Measurements from ENCODE around the gene NXF1. TPM values are rescaled to one million over a fixed set of nuclear protein-coding genes. Genes with fewer than 3 reads are reported as not detected.

Gene NXF1
- total RNA-seq, 1 experiment from 2014 or later, result 69.0 TPM

DNA sequence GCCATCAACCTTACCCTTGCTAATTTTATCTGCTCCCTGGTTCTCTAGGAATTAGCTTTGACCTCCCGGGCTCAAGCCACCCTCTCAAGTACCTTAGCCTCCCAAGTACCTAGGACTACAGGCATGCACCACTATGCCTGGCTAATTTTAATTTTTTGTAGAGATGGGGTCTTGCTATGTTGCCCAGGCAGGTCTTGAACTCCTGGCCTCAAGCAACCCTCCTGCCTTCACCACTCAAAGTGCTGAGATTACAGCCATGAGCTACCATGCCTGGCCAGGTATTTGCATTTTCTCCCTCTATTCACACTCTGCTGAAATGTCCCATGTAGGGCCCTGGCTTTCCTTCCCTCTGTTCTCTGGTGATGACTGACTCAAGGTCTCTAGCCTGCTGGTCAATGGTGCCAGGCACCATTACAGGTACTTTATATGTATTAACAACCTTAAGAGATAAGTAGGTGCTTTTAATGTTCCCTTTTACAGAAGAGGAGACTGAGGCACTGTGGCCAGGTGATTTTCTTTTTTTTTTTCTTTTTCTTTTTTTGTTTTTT lies 42.6 kb upstream of the NXF1 start:
- H3K4ac ChIP-seq (ENCODE audit: low read depth, low read length), result no peak overlapping the region
- H3K4me1 ChIP-seq (ENCODE audit: insufficient read depth, low read length), result no peaks in the 10 kb centered on the region; the same call in 1 of the 2 replicates
- no peaks in the 10 kb centered on the region for H3K27me3 ChIP-seq (ENCODE audit: insufficient read depth, low read length)
- no peaks in the 10 kb centered on the region for H3K79me1 ChIP-seq (ENCODE audit: insufficient read depth, low read depth, low read length, poor library complexity, severe bottlenecking)
- WGBS (ENCODE audit: extremely low coverage, insufficient read length, low lambda C conversion rate), result no CpG with 5 or more reads among the region's 1 CpG
- no peak overlapping the region for H3T11ph ChIP-seq (ENCODE audit: low read length)
- H2BK120ac ChIP-seq (ENCODE audit: low read depth, low read length, poor library complexity, severe bottlenecking), result no peak overlapping the region
- H3K23ac ChIP-seq (ENCODE audit: insufficient read length, low read depth, low read length), result no peak overlapping the region
- no peaks in the 10 kb centered on the region for H3K79me2 ChIP-seq (ENCODE audit: insufficient read depth, low read length)
- no peak overlapping the region for H3K9ac ChIP-seq (ENCODE audit: extremely low read depth, insufficient read length, low read length)
- Mint-ChIP-seq H3K4me3 (no peak overlapping the region), H3K27ac (no peak overlapping the region), H3K27me3 (ENCODE audit: low read depth) (peaks cover 2% of the 10 kb centered on the region; the same call in 1 of the 2 replicates), H3K4me1 (peaks cover 14 to 25% of the 10 kb centered on the region in 2 experiments), H3K36me3 (ENCODE audit: insufficient read depth in 1 of 3, low read depth in 3 of 3) (peaks cover 11 to 17% (median 14%) of the 10 kb centered on the region in 3 experiments), H3K9me3 (peaks cover 4 to 15% of the 10 kb centered on the region in 2 experiments; a peak in 4 of 5 replicates)
- H4K8ac ChIP-seq (replicated peaks; ENCODE audit: insufficient read length, low read depth, low read length), result no peak overlapping the region
- H4K20me1 ChIP-seq (ENCODE audit: control insufficient read depth, insufficient read depth, insufficient read length), result no peaks in the 10 kb centered on the region
- H3K27ac ChIP-seq (ENCODE audit: insufficient read length, low read depth, low read length), result no peak overlapping the region
- no peak overlapping the region for H2BK5ac ChIP-seq (ENCODE audit: insufficient read length, low read length)
- TF ChIP-seq, protein P1, sequence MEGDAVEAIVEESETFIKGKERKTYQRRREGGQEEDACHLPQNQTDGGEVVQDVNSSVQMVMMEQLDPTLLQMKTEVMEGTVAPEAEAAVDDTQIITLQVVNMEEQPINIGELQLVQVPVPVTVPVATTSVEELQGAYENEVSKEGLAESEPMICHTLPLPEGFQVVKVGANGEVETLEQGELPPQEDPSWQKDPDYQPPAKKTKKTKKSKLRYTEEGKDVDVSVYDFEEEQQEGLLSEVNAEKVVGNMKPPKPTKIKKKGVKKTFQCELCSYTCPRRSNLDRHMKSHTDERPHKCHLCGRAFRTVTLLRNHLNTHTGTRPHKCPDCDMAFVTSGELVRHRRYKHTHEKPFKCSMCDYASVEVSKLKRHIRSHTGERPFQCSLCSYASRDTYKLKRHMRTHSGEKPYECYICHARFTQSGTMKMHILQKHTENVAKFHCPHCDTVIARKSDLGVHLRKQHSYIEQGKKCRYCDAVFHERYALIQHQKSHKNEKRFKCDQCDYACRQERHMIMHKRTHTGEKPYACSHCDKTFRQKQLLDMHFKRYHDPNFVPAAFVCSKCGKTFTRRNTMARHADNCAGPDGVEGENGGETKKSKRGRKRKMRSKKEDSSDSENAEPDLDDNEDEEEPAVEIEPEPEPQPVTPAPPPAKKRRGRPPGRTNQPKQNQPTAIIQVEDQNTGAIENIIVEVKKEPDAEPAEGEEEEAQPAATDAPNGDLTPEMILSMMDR (conservative IDR thresholded peaks at IDR 0.05), result no peak
- no peak overlapping the region for H4K5ac ChIP-seq (ENCODE audit: insufficient read length, low read depth, low read length)
- no peak overlapping the region for H2BK12ac ChIP-seq (ENCODE audit: insufficient read length, low read depth, low read length)
- no peak overlapping the region for H2BK20ac ChIP-seq (ENCODE audit: low read depth, low read length, poor library complexity, severe bottlenecking)
- DNase-seq, result no peak
- no peak overlapping the region for H4K91ac ChIP-seq (ENCODE audit: insufficient read length, low read depth, low read length)
- no peak overlapping the region for H2BK15ac ChIP-seq (ENCODE audit: low read depth, low read length)
- no peaks in the 10 kb centered on the region for H3K23me2 ChIP-seq (ENCODE audit: insufficient read length, low read depth, low read length, poor library complexity, severe bottlenecking)
- no peaks in the 10 kb centered on the region for H3K9me3 ChIP-seq (ENCODE audit: control insufficient read depth, low read depth, low read length)
- H3K14ac ChIP-seq (ENCODE audit: insufficient read depth, low read length), result no peak overlapping the region
- no peak overlapping the region for H3K56ac ChIP-seq (ENCODE audit: insufficient read length, low read depth, low read length)
- no peak overlapping the region for H2AK5ac ChIP-seq (ENCODE audit: insufficient read length, low read length)
- H3K18ac ChIP-seq (ENCODE audit: insufficient read length, low read depth, low read length), result no peak overlapping the region
- no peak overlapping the region for H2AFZ ChIP-seq (ENCODE audit: low read length)
- H3K4me2 ChIP-seq (ENCODE audit: insufficient read depth, insufficient read length, low read length), result no peak overlapping the region
